HEK293T (cell line): ENCODE measurements around the gene GOSR1.
"Not testable (repeated sequence)": the region's sequence is repeated elsewhere in the genome, so short reads cannot be mapped to it uniquely, and the experiment has no call there.

Source experiments
- CTCF ChIA-PET: fragments of 350-600 bp; formaldehyde crosslinking; extraction: SDS; loops from one replicate; lab custom pipeline; 2021; ENCODE audit warnings: antibody characterized with exemption, inconsistent platforms; lab: Yijun Ruan, JAX
- POLR2A ChIA-PET: fragments of 350-600 bp; formaldehyde crosslinking; extraction: SDS; loops from one replicate; lab custom pipeline; 2020; ENCODE audit warnings: antibody characterized with exemption, inconsistent platforms; lab: Yijun Ruan, JAX
- DNase-seq: peaks from one replicate; pipeline ENCODE4 v3.0.0; 2012; ENCODE audit warnings: mixed read lengths; ENCODE audit errors: extremely low spot score
- ARNT ChIP-seq: fragments of 450-650 bp; IDR thresholded peaks from 2 replicates; pipeline ENCODE4 v1.6.1; 2017; ENCODE audit warnings: mild to moderate bottlenecking
- BHLHE40 ChIP-seq: fragments of 450-650 bp; IDR thresholded peaks from 2 replicates; pipeline ENCODE4 v1.6.1; 2016; ENCODE audit warnings: mild to moderate bottlenecking, moderate library complexity, borderline replicate concordance
- CTBP1 ChIP-seq: fragments of 450-650 bp; IDR thresholded peaks from 2 replicates; pipeline ENCODE4 v1.6.1; 2016; ENCODE audit warnings: borderline replicate concordance
- ELF4 ChIP-seq: fragments of 450-650 bp; IDR thresholded peaks from 2 replicates; pipeline ENCODE4 v1.6.1; 2017; ENCODE audit warnings: antibody characterized with exemption
- FOXA1 ChIP-seq: fragments of 450-650 bp; IDR thresholded peaks from 2 replicates; pipeline ENCODE4 v1.6.1; 2016; ENCODE audit warnings: mild to moderate bottlenecking
- FOXK2 ChIP-seq: fragments of 450-650 bp; IDR thresholded peaks from 2 replicates; pipeline ENCODE4 v1.6.1; 2016; ENCODE audit warnings: mild to moderate bottlenecking
- FOXM1 ChIP-seq: fragments of 450-650 bp; IDR thresholded peaks from 2 replicates; pipeline ENCODE4 v1.6.1; 2017; ENCODE audit warnings: mild to moderate bottlenecking, borderline replicate concordance
- HDGF ChIP-seq: fragments of 450-650 bp; IDR thresholded peaks from 2 replicates; pipeline ENCODE4 v1.6.1; 2017; ENCODE audit warnings: antibody characterized with exemption, borderline replicate concordance
- L3MBTL2 ChIP-seq: fragments of 450-650 bp; conservative IDR thresholded peaks from 2 replicates; pipeline ENCODE4 v1.6.1; 2016; ENCODE audit warnings: mild to moderate bottlenecking
- LEF1 ChIP-seq: fragments of 450-650 bp; IDR thresholded peaks from 2 replicates; pipeline ENCODE4 v1.6.1; 2017; ENCODE audit warnings: mild to moderate bottlenecking, borderline replicate concordance
- PKNOX1 ChIP-seq: fragments of 450-650 bp; IDR thresholded peaks from 2 replicates; pipeline ENCODE4 v1.6.1; 2016
- SP1 ChIP-seq: fragments of 450-650 bp; IDR thresholded peaks from 2 replicates; pipeline ENCODE4 v1.6.1; 2017
- SUZ12 ChIP-seq: fragments of 450-650 bp; IDR thresholded peaks from 2 replicates; pipeline ENCODE4 v1.6.1; 2016; ENCODE audit warnings: mild to moderate bottlenecking
- TARDBP ChIP-seq: fragments of 450-650 bp; IDR thresholded peaks from 2 replicates; pipeline ENCODE4 v1.6.1; 2016
- ZNF384 ChIP-seq: fragments of 450-650 bp; IDR thresholded peaks from 2 replicates; pipeline ENCODE4 v1.6.1; 2016

The GOSR1 gene

GRCh38 chr17:30514895-30515596 is 37.8 kb downstream of the GOSR1 start:
- TF ChIP-seq TARDBP, result no peak
- no peak for TF ChIP-seq BHLHE40
- TF ChIP-seq PKNOX1, result no peak
- ChIA-PET POLR2A (no interaction called here), CTCF (no interaction called here)
- no peak for DNase-seq

- ChIA-PET CTCF (interaction anchor here (0.6 kb wide), 1 partner anchor 15 kb away, joined by 3 read pairs; no protein-coding TSS in a partner anchor), POLR2A (no interaction called here)
- DNase-seq, result no peak
- TF ChIP-seq FOXM1 (no peak), SP1 (no peak), BHLHE40 (no peak), TARDBP (no peak), HDGF (no peak), ELF4 (no peak), FOXA1 (no peak), ARNT (no peak), SUZ12 (no peak), L3MBTL2 (no peak), PKNOX1 (no peak), ZNF384 (no peak), FOXK2 (no peak), LEF1 (no peak)
Measured at GRCh38 chr17:30517786-30518185, 40.6 kb downstream of the GOSR1 start.

- no peak for DNase-seq
- ChIA-PET POLR2A (no interaction called here), CTCF (no interaction called here)
- no peak for TF ChIP-seq FOXM1
- TF ChIP-seq BHLHE40, result no peak
- no peak for TF ChIP-seq LEF1
- TF ChIP-seq ARNT, result no peak
- TF ChIP-seq FOXK2, result no peak
- no peak for TF ChIP-seq TARDBP
- no peak for TF ChIP-seq ELF4
- no peak for TF ChIP-seq SP1
- no peak for TF ChIP-seq ZNF384
- no peak for TF ChIP-seq L3MBTL2
Measured at GRCh38 chr17:30519166-30519565, 42.0 kb downstream of the GOSR1 start.

GRCh38 chr17:30519707-30520106 is 42.5 kb downstream of the GOSR1 start:
- ChIA-PET POLR2A (interaction anchor here (1.2 kb wide), 1 partner anchor 10 kb away, joined by 3 read pairs; no protein-coding TSS in a partner anchor), CTCF (no interaction called here)
- no peak for TF ChIP-seq SUZ12
- TF ChIP-seq ZNF384, result no peak
- TF ChIP-seq TARDBP, result no peak
- no peak for TF ChIP-seq SP1
- no peak for TF ChIP-seq ELF4
- no peak for TF ChIP-seq FOXK2
- TF ChIP-seq FOXA1, result no peak
- no peak for TF ChIP-seq CTBP1
- DNase-seq, result no peak

GRCh38 chr17:30520436-30520835 is 43.2 kb downstream of the GOSR1 start:
- ChIA-PET CTCF (no interaction called here), POLR2A (interaction anchor here (1.2 kb wide), 1 partner anchor 10 kb away, joined by 3 read pairs; no protein-coding TSS in a partner anchor)
- no peak for DNase-seq
- TF ChIP-seq L3MBTL2 (no peak), HDGF (no peak), CTBP1 (no peak), SP1 (no peak), ELF4 (no peak), TARDBP (no peak), ZNF384 (no peak)

GRCh38 chr17:30520882-30521281 is 43.7 kb downstream of the GOSR1 start:
- ChIA-PET POLR2A (interaction anchor here (1.2 kb wide), 1 partner anchor 11 kb away, joined by 3 read pairs; no protein-coding TSS in a partner anchor), CTCF (no interaction called here)
- no peak for TF ChIP-seq FOXA1
- no peak for TF ChIP-seq ZNF384
- TF ChIP-seq SP1, result no peak
- no peak for TF ChIP-seq BHLHE40
- no peak for DNase-seq

- no peak for TF ChIP-seq SUZ12
- no peak for DNase-seq
- POLR2A ChIA-PET, result no interaction called here
- CTCF ChIA-PET, result no interaction called here
Measured at GRCh38 chr17:30521766-30522165, 44.6 kb downstream of the GOSR1 start.

- DNase-seq, POLR2A ChIA-PET: not testable (repeated sequence)
- CTCF ChIA-PET, result interaction anchor here (0.6 kb wide), 1 partner anchor 318 kb away, joined by 3 read pairs; no protein-coding TSS in a partner anchor
Measured at GRCh38 chr17:30523236-30523635, 46.0 kb downstream of the GOSR1 start.
